Right lung (tissue), 5 donors: ENCODE data around the gene POLE2. TPM values are rescaled to one million over a fixed set of nuclear protein-coding genes. Genes with fewer than 3 reads are reported as not detected.
"Not testable (repeated sequence)": the region's sequence is repeated elsewhere in the genome, so short reads cannot be mapped to it uniquely, and the experiment has no call there.

ENCODE experiments used
- DNase-seq, 2 donors: peaks; one replicate each; pipeline ENCODE4 v3.0.0-alpha.2; 2013
- polyA plus RNA-seq, 5 donors: library from polyadenylated mRNA; unstranded; fragments of 120-200 nt; gene quantifications; one replicate each; pipeline versions ENCODE4 v1.2.1 to v1.2.3, GENCODE V29; 2013; ENCODE audit warnings: inconsistent platforms in 1 of 5, low replicate concordance in 1 of 5; ENCODE audit not compliant: insufficient read length in 5 of 5, insufficient read depth in 1 of 5

POLE2 gene
- polyA plus RNA-seq, 5 donors, result 18.6 to 31.3 (median 23.6) TPM

GRCh38 chr14:49673586-49673985 lies 14.4 kb downstream of the POLE2 start:
- no peak for DNase-seq

- no peak for DNase-seq
These were observed 17.5 kb downstream of the POLE2 start for GRCh38 chr14:49670475-49670874.

DNA sequence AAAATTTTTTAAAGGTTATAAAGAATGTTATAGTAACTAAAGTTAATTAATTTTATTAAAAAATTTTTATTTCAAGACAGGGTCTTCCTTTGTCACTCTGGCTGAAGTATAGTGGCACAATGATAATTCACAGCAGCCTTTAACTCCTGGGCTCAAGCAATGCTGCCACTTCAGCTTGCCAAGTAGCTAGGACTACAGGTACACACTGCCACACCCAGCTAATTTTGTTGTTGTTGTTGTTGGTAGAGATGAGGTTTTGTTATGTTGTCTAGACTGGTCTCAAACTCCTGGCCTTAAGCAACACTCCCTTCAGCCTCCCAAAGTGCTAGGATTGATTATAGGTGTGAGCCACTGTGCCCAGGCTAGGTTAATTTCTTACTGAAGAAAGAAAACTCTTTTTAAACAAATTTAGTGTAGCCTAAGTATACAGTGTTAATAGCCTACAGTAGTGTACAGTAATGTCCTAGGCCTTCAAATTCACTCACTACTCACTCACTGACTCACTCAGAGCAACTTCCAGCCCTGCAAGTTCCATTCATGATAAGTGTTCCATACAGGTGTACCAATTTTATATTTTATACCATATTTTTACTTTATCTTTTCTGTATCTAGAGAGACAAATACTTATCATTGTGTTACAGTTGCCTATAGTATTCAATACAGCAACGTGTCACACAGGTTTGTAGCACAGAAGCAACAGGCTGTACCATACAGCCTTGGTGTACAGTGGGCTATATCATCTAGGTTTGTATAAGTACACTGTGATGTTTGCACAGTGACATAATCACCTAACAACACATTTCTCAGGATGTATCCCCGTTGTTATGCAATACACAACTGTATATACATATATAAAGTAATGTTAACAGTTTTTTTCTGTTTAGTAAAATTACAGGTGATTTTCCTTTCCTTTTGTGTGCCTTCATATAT lies 28.2 kb downstream of the POLE2 start:
- DNase-seq, result no peak

GRCh38 chr14:49657500-49657899 lies 30.5 kb downstream of the POLE2 start:
- DNase-seq, result not testable (repeated sequence)

GRCh38 chr14:49654511-49654910 lies 33.5 kb downstream of the POLE2 start:
- DNase-seq, result no peak

GRCh38 chr14:49653508-49653907 lies 34.5 kb downstream of the POLE2 start:
- no peak for DNase-seq

DNA sequence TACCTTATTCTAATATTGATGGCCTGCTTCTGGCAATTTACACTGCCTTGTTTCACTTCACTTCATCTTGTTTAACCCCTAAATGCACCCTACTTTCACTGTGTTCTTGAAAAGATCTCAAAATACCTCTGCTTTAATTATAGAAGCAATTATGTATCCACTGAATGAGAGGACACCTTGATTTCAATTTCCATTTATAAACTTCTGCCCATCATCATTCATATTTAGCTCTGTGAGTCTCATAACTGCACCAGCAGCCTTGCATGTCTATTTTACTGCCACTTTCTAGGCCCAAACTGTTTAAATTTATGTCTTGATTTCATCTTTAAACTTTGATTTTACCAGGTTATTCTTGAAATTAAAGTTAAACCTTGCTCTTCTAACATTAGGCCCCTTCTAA lies 45.9 kb downstream of the POLE2 start:
- no peak for DNase-seq

- DNase-seq, result no peak
These were observed 46.3 kb downstream of the POLE2 start for GRCh38 chr14:49641697-49642129.

DNA sequence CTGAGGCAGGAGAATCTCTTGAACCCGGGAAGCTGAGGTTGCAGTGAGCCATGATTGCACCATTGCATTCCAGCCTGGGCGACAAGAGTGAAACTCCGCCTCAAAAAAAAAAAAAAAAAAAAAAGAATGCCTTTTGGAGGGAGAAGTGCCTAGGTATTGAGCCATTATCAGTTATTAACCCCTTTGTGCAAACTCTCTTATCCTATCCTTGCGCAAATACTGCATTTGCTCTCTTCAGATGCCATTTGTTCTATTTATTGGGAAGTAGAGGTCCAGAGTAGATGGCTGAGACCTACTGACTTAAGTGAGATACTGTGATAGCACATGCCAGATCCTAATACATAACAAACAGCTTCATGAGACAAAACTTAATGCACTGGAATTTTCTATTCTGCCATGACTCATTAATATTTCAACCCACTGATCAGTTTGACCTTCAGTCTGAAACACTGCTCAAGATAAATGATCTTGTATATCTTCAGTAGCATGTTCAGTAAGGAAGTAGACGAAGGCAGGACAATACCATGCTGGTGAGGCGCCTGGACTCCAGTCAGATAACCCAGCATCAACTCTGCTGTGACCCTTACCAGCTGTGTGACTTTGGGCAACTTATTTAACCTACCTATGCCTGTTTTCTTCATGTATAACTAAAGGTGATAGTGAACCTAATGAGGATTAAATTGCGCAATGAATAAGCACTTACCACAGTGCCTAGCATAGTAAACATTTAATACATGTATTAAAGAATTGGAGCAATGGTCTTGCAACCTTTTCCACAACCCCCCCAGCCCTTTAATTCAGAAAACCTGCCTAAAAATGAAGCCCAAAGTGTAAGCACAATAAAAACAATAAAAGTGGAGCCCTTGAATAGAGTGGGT lies 47.2 kb downstream of the POLE2 start:
- no peak for DNase-seq

DNA sequence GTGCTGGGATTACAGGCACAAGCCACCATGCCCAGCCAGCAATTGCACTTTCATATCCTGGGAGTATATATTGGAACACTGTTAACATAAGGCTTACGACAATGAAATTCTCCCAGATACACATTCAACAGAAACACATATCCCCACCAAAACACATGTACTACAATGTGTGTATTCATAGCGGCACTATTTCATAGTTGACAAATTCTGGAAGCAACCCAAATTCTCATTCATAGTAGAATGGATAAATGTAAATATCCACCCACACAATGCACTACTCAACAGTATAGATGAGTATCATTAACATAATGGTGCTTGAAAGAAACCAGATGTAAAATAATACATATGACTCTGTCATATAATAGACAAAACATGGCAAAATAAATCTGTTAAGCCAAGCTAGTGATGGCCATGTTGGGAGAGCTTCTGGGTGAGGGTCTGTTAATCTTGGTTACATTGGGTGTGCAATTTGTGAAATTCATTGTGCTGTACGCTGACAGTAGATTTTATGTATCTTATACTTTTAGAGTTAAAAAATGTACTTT lies 50.4 kb downstream of the POLE2 start:
- DNase-seq, result no peak

- no peak for DNase-seq
These were observed 51.1 kb downstream of the POLE2 start for GRCh38 chr14:49636866-49637265.

DNA sequence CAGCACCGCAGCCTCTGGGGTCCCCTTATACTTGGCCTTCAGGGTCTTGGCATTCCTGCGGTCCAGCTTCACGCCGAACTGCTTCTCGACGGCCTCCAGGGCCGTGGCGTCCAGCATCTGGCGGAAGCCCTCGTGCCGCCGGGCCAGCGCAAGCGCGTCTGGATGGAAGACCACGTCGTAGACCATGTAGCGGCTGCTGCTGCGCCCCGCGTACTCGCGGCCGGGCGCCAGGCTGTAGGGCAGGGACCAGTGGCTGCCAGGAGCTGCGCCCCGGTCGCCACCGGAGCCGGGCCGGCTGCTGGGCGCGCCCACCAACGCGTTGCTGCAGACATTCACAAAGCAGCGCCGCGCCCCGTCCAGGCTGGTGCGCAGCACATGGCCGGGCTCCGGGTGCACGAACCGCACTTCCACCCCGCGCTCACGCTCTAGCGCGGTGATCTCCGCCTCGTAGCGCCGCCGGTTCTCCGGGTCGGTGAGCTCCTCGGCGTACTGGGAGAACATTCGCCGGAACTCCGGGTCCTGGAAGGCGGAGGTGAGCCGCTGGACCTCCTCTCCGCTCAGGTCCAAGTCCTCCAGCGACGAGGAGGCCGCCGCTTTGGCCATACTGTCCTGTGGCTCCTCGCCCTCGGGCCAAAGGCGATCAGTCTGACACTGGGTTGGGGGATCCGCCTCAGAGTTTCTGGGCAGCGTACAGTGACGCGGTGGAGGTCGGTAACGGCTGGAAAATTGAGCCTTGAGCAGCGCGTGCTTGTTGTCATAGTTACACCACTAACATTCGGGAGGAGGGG lies 53.3 kb downstream of the POLE2 start, which contains the start of gene DNAAF2:
Gene DNAAF2 (minus strand): TSS at position 698 of the 788 bp plus-strand sequence. CDS start 95 bp downstream, at position 603.
- peak; percentile 72 to 78 for DNase-seq

- peak; percentile 95 for DNase-seq
These were observed 54.1 kb downstream of the POLE2 start for GRCh38 chr14:49633640-49634546.

GRCh38 chr14:49623941-49624839 lies 63.8 kb downstream of the POLE2 start:
- no peak for DNase-seq

DNA sequence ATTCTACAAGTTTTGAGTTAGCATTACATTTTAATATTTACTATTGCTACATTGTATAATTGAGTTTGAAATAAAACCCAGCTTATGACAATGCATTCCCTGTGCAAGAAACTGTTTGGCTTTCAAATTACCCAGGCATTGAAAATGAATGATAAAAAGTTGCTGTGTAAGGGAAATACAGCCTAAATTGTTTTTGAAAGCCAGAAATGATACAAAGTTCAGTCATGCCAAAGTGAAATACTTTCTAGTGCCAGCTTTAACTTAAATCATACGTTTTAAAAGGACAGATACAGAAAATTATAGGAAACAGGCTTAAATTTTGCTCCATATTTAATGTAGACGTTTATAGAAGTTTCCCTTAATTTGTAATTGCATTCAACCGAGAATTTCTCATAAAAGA lies 64.6 kb downstream of the POLE2 start:
- no peak for DNase-seq

DNA sequence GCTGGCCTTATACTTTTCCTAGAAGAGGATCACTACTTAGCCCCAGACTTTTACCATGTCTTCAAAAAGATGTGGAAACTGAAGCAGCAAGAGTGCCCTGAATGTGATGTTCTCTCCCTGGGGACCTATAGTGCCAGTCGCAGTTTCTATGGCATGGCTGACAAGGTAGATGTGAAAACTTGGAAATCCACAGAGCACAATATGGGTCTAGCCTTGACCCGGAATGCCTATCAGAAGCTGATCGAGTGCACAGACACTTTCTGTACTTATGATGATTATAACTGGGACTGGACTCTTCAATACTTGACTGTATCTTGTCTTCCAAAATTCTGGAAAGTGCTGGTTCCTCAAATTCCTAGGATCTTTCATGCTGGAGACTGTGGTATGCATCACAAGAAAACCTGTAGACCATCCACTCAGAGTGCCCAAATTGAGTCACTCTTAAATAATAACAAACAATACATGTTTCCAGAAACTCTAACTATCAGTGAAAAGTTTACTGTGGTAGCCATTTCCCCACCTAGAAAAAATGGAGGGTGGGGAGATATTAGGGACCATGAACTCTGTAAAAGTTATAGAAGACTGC lies 65.9 kb downstream of the POLE2 start:
- DNase-seq, result no peak

DNA sequence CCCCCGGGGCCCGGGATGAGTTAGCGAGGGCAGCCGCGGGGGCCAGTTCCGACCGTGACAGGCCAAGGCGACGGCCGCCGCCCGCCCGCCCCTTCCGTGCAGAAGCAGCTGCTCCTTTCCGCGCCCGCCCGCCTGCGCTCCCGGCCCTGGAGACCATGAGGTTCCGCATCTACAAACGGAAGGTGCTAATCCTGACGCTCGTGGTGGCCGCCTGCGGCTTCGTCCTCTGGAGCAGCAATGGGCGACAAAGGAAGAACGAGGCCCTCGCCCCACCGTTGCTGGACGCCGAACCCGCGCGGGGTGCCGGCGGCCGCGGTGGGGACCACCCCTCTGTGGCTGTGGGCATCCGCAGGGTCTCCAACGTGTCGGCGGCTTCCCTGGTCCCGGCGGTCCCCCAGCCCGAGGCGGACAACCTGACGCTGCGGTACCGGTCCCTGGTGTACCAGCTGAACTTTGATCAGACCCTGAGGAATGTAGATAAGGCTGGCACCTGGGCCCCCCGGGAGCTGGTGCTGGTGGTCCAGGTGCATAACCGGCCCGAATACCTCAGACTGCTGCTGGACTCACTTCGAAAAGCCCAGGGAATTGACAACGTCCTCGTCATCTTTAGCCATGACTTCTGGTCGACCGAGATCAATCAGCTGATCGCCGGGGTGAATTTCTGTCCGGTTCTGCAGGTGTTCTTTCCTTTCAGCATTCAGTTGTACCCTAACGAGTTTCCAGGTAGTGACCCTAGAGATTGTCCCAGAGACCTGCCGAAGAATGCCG lies 66.7 kb downstream of the POLE2 start:
- peak in 1 of 2 donors; percentile 36 for DNase-seq
